WI38 (cell line): Measurements from ENCODE around the gene ZP4.
"Not testable (repeated sequence)": the region's sequence is repeated elsewhere in the genome, so short reads cannot be mapped to it uniquely, and the experiment has no call there.

ENCODE experiments used
- H3K4me3 ChIP-seq: 2 replicates; pipeline ENCODE4 v1.5.1; 2011; ENCODE audit warnings: low read depth, mild to moderate bottlenecking, control low read depth, low read length
- TF ChIP-seq, protein P1 (sequence below): IDR thresholded peaks from 2 replicates; pipeline ENCODE4 v1.5.1; 2012; ENCODE audit warnings: low read depth, mild to moderate bottlenecking, control low read depth, low read length

Gene ZP4

DNA sequence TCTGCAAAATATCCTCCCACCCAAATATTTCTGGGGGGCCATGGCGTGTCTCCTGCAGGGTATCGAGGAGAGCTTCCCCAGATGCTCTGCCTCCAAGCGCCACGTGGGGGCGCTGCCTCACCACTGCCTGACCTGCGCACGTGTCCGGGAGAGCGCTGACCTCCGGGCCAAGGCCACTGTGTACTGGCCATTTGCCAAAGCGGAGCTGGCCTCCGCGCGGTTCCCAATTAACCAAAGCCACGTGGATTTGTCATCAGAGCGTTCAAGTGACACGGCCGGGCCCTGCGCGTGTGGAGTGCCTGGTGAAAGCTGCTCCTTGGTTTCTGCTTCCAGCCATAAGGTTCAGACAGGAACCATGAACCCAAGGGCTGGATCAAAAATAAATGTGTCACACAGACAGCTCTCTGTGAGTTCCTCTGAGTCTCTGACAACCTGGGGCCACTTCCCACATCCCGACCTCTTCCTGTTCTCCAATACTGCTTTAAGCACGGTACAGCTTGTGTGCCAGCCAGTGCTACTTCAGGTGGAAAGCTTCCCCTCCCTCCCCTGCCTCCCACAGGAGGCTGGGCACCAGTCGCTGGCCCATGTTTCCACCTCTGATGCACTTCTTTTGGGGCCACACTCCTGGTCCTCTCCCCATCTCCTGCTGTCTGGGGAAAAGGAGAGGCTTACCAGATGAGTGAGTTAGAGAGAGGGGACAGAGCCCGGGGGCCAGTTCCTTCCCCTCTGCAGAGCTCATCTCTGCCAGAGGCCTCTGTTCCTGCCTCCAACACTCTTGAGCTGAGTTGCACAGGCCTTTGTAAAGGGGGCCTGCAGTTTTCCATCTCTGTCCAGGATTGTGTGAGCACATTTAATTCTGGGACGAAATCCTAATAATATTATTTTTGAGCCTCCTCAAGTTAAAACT, 26.1 kb downstream of the ZP4 start:
- H3K4me3 ChIP-seq: no peak overlapping the region
- TF ChIP-seq, protein P1, sequence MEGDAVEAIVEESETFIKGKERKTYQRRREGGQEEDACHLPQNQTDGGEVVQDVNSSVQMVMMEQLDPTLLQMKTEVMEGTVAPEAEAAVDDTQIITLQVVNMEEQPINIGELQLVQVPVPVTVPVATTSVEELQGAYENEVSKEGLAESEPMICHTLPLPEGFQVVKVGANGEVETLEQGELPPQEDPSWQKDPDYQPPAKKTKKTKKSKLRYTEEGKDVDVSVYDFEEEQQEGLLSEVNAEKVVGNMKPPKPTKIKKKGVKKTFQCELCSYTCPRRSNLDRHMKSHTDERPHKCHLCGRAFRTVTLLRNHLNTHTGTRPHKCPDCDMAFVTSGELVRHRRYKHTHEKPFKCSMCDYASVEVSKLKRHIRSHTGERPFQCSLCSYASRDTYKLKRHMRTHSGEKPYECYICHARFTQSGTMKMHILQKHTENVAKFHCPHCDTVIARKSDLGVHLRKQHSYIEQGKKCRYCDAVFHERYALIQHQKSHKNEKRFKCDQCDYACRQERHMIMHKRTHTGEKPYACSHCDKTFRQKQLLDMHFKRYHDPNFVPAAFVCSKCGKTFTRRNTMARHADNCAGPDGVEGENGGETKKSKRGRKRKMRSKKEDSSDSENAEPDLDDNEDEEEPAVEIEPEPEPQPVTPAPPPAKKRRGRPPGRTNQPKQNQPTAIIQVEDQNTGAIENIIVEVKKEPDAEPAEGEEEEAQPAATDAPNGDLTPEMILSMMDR: peak; percentile 87

DNA sequence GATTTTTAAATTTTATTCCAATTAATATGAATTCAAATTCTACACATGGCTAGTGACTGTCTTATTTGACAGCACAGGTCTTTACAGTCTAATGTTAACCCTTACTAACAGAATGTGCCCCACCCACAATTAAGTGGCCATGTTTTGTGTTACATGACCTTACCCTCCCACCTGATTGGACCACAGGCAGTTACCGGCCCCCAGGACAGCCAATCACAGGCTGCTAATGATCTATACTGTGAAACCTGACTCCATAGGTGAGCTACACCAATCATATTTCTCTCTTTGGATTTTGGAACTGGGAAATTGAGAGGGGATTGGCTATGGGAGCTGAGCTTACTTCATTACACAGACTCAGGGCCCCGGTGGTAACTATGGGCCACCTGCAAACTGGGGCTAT, 27.5 kb downstream of the ZP4 start:
- TF ChIP-seq, protein P1: no peak
- H3K4me3 ChIP-seq: no peak overlapping the region

DNA sequence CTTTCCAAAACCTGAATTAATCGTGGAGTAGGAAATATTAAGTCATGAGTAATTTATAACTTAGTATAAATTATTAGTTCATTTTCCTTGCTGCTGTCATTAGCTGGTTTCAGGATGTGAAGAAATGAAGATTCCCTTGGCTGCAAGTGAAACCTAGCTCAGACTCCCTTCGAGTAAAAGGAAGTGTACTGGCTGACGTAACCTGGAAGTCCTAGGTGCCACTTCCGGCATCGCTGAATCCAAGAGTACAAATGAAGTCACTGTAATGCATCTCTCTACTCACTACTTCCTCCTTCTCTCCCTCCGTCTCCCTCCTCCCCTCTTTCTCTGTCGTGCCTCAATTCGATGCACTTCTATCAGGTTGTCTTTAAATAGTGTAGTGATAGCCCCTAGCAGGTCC, 28.8 kb downstream of the ZP4 start:
- TF ChIP-seq, protein P1: no peak
- H3K4me3 ChIP-seq: no peak overlapping the region

DNA sequence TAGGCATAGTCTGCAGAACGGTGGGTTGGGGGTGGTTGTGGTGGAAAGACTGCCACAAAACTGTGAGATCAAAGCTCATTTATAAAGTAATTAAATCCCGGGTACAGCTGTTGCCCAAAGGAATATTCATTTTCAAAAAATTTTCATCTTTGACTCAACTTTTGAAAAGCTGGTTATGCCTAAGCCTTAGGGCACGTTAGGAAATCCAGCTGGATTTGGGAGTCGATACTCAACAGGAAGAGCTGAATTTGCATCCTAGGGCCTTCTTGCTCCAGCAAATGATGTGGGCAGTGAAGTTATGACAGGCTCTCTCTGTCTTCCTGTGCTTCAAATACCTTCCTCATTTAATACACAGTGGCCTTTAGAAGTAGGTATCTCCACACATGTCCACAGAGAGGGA, 31.7 kb downstream of the ZP4 start:
- no peak overlapping the region for H3K4me3 ChIP-seq
- TF ChIP-seq, protein P1: no peak

DNA sequence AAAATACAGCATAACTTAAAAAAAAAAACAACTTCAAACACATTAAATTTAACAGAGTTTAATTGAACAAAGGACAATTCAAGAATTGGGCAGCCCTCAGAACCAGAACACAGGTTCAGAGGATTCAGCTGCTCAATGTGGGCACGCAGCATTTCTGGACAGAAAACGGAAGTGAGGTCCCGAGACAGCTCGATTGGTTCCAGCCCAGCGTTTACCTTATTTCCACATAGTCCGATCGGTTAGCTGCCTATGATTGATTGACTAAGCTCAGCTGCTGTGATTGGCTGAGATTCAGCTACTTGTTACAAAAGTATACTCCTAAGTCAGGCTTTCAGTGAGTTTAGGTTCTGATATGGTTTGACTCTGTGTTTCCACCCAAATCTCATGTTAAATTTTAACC, 33.3 kb downstream of the ZP4 start:
- TF ChIP-seq, protein P1: no peak
- H3K4me3 ChIP-seq: no peak overlapping the region

DNA sequence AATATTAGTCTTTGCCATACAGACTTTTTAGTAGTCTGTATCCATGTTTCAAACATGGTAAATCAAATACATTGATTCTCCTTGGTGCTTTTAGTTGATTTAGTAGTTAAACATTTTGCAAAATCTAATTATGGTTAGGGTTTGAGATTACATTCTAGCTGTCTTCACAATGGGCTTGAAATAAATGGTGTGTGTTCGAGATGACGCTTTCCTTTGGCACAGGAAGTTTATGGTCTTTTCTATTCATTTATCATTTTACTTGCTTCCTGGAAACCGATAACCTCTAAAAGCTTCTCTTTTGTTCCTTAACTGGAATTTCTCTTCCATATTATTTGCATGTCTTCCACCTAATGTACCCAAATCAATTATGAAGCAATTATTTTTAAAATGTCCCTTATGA, 38.4 kb downstream of the ZP4 start:
- H3K4me3 ChIP-seq: no peak overlapping the region
- TF ChIP-seq, protein P1: no peak

DNA sequence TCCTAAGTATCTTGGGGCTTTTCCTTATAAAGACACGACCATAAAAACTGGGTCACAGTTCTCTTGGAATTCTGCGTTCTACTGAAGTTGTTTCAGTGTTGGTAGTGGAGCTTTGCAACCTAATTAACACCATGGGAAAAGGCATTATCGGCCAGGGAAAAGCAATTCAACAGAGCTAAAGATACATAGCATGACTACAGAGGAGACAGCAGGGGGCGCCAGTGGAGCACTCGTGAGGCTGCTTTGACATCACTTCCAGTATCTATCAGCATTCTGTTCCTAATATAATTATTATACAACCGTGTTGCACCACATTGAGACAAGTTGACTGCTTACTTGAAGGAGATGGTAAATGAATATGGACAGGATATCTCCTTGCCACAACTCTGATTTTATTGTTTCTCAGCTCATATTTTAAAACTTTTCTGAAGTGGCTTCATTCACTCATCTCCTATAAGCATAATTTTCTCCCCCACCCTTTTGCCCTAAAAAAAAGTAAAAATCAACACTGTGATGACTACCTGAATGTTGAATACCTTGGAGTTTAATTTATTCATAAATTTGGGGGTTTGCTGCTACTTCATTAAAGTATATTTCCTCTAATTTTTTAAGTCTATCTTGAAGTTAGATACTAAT, 39.4 kb downstream of the ZP4 start:
- H3K4me3 ChIP-seq: no peak overlapping the region
- TF ChIP-seq, protein P1: peak; percentile 59

DNA sequence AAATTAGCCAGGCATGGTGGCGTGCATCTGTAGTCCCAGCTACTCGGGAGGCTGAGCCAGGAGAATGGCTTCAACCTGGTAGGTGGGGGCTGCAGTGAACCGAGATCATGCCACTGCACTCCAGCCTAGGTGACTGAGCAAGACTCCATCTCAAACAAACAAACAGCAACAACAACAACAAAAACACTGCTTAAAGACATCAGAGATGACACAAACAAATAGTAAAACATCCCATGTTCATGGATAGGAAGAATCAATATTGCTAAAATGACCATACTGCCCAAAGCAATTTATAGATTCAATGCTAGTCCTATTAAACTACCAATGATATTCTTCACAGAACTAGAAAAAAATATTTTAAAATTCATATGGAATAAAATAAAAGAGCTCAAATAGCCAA, 47.2 kb downstream of the ZP4 start:
- not testable (repeated sequence) for H3K4me3 ChIP-seq
